Hepatocyte (in vitro differentiated cells): ENCODE data around the gene SPZ1.

Experiments
- EZH2 ChIP-seq: fragments of 200-600 bp; sonication (generic); IDR thresholded peaks from 2 replicates; pipeline ENCODE4 v1.6.1; 2016; ENCODE audit warnings: antibody characterized with exemption, mild to moderate bottlenecking, borderline replicate concordance
- TF ChIP-seq, protein P1 (sequence below): fragments of 200-600 bp; sonication (generic); IDR thresholded peaks from 2 replicates; pipeline ENCODE4 v1.5.1; 2016; ENCODE audit warnings: antibody characterized with exemption, mild to moderate bottlenecking; ENCODE audit not compliant: poor library complexity

DNA sequence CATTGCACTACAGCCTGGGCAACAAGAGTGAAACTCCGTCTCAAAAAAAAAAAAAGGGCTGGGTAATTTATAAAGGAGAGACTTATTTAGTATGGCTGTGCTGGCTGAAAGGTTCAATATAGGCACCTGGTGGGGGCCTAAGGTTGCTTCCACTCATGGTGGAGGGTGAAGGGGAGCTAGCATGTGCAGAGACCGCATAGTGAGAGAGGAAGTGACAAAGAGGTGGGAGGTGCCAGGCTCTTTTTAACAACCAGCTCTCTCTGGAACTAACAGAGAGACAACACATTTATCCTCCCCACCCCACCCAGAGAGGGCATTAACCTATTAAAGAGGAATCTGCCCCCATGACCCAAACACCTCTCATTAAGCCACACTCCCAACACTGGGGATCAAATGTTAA is 35.1 kb upstream of the SPZ1 start:
- TF ChIP-seq, protein P1, sequence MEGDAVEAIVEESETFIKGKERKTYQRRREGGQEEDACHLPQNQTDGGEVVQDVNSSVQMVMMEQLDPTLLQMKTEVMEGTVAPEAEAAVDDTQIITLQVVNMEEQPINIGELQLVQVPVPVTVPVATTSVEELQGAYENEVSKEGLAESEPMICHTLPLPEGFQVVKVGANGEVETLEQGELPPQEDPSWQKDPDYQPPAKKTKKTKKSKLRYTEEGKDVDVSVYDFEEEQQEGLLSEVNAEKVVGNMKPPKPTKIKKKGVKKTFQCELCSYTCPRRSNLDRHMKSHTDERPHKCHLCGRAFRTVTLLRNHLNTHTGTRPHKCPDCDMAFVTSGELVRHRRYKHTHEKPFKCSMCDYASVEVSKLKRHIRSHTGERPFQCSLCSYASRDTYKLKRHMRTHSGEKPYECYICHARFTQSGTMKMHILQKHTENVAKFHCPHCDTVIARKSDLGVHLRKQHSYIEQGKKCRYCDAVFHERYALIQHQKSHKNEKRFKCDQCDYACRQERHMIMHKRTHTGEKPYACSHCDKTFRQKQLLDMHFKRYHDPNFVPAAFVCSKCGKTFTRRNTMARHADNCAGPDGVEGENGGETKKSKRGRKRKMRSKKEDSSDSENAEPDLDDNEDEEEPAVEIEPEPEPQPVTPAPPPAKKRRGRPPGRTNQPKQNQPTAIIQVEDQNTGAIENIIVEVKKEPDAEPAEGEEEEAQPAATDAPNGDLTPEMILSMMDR = no peak
- TF ChIP-seq EZH2 = no peak
